NCI-H446 (cell line): ENCODE measurements around the gene VPS16.
A peak's percentile ranks its signal among the peaks of the same experiment; 100 is the strongest.
"Not testable (repeated sequence)": the region's sequence is repeated elsewhere in the genome, so short reads cannot be mapped to it uniquely, and the experiment has no call there.

Experiments
- DNase-seq, 2 experiments: peaks; one replicate each; lab custom pipeline; 2025; lab: John Stamatoyannopoulos, UW

The VPS16 gene

GRCh38 chr20:2871661-2872458, 31.3 kb downstream of the VPS16 start:
- no peak for DNase-seq

- peak in 1 of 2 experiments; percentile 33 for DNase-seq
Measured at GRCh38 chr20:2872459-2873009, 32.0 kb downstream of the VPS16 start.

GRCh38 chr20:2873010-2873746, 32.6 kb downstream of the VPS16 start, which contains the start of gene PTPRA:
PTPRA (plus strand) TSS chr20:2873481; CDS start chr20:2964278, 90,797 bp downstream.
- DNase-seq, result peak; percentile 73 to 96

- DNase-seq, result peak in 1 of 2 experiments; percentile 69
Measured at GRCh38 chr20:2873747-2874041, 33.1 kb downstream of the VPS16 start.

GRCh38 chr20:2874456-2874855, 33.9 kb downstream of the VPS16 start:
- DNase-seq, result peak in 1 of 2 experiments; percentile 25

GRCh38 chr20:2875690-2876203, 35.2 kb downstream of the VPS16 start:
- no peak for DNase-seq

- no peak for DNase-seq
Measured at GRCh38 chr20:2878515-2878914, 38.0 kb downstream of the VPS16 start.

- peak; percentile 86 to 93 for DNase-seq
Measured at GRCh38 chr20:2879146-2879545, 38.6 kb downstream of the VPS16 start.

GRCh38 chr20:2880650-2881049, 40.1 kb downstream of the VPS16 start:
- DNase-seq, result no peak

- DNase-seq, result no peak
Measured at GRCh38 chr20:2883726-2884637, 43.4 kb downstream of the VPS16 start.

- no peak for DNase-seq
Measured at GRCh38 chr20:2887715-2888114, 47.2 kb downstream of the VPS16 start.

GRCh38 chr20:2888224-2888955, 47.8 kb downstream of the VPS16 start:
- no peak for DNase-seq

- no peak for DNase-seq
Measured at GRCh38 chr20:2889209-2889608, 48.7 kb downstream of the VPS16 start.

- no peak for DNase-seq
Measured at GRCh38 chr20:2889797-2890196, 49.3 kb downstream of the VPS16 start.

GRCh38 chr20:2890742-2891141, 50.2 kb downstream of the VPS16 start:
- no peak for DNase-seq

GRCh38 chr20:2891343-2891742, 50.8 kb downstream of the VPS16 start:
- DNase-seq, result no peak

- no peak for DNase-seq
Measured at GRCh38 chr20:2892376-2892775, 51.8 kb downstream of the VPS16 start.

GRCh38 chr20:2894221-2894620, 53.7 kb downstream of the VPS16 start:
- DNase-seq, result no peak

- DNase-seq, result not testable (repeated sequence)
Measured at GRCh38 chr20:2895154-2895553, 54.6 kb downstream of the VPS16 start.

GRCh38 chr20:2899243-2899642, 58.7 kb downstream of the VPS16 start:
- DNase-seq, result no peak
